GM19328 (cell line): ENCODE results near the gene KLHL25.
"Not testable (repeated sequence)": the region's sequence is repeated elsewhere in the genome, so short reads cannot be mapped to it uniquely, and the experiment has no call there.

ENCODE experiments used
- ATAC-seq: cut with Tn5 transposase; IDR thresholded peaks from one replicate; pipeline ENCODE4 v1.9.1; 2021; ENCODE audit warnings: mild to moderate bottlenecking, moderate library complexity; ENCODE audit not compliant: unreplicated experiment

Gene KLHL25

DNA sequence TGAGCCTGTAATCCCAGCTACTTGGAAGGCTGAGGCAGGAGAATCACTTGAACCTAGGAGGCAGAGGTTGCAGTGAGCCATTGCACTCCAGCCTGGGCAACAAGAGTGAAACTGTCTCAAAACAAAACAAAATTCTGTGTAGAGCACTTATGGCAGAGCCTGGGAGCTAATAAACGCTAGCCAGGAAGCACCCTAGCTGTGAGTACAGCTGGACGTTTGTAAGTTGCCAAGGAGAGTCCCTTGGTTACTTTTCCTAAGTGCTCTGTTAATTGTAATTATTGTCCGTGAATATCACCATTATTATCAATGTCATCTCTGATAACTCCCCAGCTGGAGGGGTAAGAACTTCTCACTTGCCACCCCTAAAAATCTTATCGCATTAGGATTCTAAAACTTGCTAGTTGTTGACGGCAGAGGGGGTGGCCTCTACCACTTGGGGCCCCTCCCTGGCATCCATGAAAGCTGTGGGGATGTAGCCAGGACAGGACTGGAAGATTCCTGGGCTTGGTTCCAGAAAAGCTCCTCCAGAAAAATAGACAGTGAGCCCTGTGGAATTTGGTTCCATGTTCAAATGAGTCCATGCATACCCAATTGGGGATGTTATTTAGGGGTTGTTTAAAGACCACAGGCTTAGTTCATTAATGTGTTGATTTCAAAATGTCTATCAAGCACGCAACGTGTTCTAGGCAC, 9.9 kb upstream of the KLHL25 start:
- no peak for ATAC-seq

DNA sequence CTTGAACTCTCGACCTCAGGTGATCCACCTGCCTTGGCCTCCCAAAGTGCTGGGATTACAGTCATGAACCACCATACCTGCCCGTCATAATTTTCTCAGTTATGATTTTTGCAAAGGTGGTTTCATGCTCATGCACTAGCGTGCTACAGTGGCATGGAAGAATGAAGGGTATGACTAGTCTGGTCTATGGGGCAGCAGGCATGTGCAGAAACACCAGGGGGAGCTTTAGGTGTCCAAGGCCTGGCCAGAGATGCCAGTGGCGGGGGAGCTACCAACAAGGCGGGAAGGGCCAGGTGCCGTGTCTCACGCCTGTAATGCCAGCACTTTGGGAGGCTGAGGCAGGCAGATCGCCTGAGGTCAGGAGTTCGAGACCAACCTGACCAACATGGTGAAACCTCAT, 7.9 kb upstream of the KLHL25 start:
- ATAC-seq, result not testable (repeated sequence)

DNA sequence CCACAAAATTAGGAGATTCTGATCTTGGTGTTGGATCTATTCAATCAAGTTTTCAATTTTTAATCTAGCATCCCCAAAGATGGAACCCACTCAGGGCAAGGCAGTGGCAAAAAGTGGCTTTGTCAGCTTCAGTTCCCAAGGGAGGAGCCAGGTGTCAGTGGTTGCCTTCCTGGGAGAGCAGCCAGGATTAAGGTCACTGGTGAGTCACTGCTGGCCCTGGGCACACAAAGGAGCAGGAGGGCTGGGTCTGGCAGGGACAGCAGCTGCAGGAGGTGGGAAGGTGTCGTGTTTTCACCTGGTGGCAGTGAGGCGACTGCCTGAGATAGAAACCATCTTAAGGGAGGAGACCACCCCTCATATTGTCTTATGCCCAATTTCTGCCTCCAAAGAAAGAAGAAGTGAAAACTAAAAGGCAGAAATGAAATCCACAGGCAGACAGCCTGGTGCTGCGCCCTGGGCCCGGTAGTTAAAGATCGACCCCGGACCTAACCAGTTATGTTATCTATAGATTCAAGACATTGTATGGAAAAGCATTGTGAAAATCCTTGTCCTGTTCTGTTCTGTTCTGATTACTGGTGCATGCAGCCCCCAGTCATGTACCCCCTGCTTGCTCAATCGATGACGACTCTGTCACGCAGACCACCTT, 5.9 kb upstream of the KLHL25 start:
- ATAC-seq, result no peak

DNA sequence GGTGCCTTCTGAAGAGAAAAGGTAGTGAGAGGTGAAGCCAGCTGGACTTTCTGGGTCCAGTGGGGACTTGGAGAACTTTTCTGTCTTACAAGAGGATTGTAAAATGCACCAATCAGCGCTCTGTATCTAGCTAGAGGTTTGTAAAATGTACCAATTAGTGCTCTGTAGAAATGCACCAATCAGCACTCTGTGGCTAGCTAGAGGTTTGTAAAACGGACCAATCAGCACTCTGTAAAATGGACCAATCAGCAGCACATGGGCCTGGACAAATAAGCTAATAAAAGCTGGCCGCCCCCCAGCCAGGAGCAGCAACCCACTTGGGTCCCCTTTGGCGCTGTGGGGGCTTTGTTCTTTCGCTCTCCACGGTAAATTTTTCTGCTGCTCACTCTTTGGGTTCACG, 1.6 kb upstream of the KLHL25 start:
- ATAC-seq, result not testable (repeated sequence)

DNA sequence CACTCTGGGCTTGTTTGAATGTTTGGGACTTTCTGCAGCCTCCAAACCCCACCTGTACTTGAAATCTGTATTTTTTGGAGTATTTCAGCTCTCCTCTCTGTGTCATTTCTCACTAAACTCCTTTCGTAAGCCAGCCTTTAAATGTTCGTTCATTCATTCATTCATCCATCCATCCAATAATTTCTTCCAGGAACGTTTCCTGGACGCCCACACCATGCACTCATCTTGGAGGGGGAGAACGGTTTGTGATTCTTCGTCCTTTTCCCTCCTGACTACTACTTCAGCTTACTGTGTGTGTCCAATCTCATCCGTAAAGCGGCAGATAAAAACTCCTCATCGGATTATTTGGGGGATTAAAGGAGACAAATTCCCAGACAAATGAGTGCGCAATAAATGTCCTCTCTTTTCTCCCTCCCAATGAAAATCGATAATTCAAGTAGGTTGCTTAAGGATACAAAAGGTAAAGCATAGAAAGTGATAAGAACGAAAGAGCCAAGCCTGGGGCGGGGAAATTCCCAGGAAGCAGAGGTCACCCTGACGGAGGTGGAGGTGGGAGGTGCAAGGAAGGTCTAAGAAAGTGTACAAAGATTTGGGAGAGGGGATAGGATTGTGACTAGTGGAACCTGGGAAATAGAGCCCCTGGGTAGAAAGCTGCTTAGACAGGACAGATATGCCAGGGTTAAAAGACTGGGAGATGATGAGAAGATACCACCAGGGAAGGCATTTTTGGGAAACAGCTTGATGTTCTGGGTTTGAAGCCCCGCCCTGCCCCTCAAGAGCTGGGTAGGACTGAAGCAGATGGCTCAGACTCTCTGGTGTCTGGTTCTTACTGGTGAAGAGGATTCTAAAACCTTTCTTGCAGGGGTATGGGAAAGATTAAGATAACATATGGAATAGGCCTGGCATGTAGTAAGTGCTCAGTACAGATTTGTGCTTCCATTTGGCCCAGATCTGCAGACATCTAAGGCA, 896 bp upstream of the KLHL25 start:
- no peak for ATAC-seq

DNA sequence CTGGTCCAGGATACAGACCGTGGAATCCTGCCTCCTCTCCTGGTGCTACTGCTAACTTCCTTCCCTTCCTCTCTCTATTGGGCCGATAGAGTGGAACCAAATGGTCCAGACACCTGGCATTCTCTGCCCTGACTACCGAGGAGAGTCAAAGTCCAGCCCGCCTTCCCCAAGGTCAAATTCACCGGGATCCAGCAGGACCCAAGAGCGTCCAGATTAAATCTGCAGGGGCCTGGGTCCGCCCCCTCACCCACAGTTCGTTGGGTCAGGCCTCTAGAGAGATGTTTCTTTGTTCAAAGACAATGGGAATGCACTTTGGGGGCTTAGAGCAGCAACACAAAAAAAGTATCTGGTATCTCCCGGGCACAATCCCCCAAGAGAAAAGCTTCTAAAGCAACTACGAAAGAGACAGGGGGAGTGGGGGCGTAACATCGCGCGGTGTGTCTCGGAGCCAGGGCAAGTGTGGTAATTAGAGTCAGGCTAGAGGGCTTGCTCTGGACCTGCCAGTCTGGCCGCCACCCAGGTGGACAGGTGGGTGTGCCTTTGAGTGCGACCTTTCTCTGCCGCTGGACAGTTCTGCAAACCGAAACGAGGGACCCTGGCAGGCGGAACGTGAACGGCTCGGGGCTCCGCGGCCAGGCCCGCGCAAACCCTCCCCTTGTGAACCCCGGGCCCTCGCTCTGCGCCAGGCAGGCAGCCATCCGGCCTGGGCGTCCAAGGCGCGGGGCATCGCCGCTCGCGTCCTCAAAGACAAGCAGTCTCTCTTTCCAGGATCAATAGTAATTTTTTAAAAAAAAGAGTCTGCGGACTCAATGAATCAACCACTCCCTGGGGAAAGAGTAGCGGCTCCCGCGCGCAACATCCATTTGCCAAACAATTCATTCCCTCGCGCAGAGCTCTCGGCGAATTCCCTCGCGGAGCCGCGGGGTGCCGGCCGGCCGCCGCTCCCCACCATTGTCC, 806 bp downstream of the KLHL25 start:
- ATAC-seq, result peak; percentile 37

DNA sequence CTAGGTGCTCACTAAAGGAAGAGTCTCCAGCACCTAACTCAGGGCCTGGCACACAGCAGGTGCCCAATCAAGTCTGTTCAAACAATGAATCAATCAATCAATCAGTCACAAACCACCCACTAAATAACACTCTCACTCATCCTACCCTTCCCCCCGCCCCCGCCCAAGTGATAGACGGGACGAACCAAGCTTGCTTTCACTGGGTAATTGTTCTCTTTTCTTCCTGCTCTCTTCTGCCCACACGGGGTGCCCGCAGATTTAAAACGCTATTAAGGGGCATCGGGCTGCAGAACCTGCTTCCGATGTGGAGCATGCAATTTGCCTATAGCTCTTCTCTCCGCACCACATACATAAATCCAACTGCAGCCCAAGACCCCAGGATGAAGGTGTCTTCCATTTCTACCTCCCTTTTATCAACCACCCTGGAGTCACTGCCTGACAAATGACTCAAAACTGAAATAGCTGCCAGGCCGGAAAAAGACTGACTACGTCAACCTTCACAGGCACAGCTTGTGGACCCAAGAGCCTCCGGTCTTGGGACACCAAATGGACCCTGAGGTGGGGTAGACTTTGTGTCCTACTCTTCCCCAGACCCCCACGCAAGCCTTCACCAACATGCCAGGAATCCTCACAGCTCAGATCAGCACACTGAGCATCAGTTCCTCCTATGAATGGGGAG, 1.7 kb downstream of the KLHL25 start:
- ATAC-seq, result no peak

DNA sequence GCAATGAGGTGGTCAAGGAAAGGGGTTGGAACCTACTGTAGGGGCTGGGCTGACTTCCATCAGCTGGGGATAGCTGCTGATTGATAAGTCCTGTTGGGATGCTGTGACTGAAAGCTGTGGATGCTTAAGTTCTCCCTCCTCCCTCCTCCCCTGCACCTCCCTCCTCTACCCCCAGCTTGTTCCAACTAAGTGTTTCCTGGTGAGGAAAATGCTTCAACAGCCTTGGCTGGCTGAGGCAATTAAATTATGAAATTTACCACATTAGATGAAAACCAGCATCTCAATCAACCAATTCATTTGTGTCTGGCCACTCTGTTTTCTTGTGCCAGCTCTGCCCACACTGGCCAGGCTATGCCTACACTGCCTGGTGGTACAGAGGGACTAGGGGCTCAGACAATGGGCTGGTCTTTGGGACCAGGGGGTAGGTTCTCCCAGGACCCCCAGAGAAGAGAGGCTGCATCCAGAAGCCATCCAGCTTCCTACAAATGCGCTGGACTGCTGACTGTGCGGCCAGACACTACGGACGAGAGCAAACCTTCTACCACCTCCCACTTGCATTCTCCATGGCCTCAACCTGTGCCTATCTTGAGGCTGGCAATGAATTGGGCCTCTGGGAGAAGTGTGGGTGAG, 2.5 kb downstream of the KLHL25 start:
- ATAC-seq, result no peak

DNA sequence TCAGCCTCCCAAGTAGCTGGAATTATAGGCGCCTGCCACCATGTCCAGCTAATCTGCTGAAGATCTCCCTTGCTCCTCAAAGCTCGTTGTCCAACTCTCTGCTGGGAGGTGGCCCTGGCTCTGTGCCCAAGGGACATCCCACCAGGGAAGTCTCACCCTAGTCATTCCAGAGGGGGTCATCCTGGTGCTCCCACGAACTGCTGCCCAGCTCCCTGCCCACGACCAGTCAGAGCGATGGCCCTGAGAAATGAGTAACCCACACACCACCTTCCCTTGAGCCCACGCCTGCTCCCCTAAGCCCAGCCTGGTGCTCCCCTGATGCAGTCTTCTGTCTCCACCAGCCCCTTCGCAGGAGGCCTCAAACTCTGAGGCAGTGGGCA, 5.2 kb downstream of the KLHL25 start:
- ATAC-seq, result no peak

DNA sequence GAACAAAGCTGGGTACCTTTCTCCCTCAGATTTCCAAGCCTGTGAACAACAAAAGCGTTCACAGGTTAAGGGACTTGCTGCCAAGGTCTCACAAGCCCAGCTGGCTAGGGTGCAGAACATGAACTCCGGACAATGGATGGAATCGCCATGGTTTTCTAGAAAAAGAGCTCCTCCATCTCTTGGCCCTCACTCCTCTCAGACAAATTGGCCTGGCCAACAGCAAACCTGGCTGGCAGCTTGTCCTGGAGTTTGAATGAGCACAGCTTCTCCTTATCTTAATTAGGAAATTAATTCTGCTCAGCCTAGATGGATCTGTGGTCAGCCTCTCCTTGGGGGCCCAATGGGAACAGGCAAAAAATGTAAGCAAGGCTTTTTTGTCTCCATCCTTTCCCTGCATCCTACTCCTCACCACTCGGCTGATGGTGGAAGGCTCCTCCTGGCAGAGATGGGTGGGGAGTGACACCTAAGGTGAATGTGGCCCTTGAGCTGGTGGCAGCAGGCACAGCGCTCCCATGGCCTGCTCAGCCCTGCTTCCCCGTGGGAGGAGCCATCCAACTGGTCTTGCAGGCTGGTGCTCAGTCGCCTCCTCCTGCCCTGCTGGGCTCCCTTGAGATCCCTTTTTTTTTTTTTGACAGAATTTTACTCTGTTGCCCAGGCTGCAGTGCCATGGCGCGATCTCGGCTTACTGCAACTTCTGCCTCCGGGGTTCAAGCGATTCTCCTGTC, 5.8 kb downstream of the KLHL25 start:
- no peak for ATAC-seq

DNA sequence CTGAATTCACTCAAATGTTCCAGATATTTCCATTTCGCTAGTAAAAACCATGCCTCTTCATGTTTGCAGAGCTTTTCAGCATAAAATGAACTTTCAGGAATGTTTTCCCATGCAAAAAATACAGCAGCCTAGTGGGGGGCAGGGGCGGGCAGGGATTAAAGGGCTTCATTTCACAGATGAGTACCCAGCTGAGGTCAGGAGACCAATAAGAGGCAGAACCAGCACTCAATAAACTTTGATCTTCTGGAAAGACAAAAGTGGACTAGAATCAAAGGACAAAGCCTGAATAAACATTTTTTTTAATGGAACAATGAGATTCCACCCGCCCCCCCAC, 8.0 kb downstream of the KLHL25 start:
- ATAC-seq, result no peak

DNA sequence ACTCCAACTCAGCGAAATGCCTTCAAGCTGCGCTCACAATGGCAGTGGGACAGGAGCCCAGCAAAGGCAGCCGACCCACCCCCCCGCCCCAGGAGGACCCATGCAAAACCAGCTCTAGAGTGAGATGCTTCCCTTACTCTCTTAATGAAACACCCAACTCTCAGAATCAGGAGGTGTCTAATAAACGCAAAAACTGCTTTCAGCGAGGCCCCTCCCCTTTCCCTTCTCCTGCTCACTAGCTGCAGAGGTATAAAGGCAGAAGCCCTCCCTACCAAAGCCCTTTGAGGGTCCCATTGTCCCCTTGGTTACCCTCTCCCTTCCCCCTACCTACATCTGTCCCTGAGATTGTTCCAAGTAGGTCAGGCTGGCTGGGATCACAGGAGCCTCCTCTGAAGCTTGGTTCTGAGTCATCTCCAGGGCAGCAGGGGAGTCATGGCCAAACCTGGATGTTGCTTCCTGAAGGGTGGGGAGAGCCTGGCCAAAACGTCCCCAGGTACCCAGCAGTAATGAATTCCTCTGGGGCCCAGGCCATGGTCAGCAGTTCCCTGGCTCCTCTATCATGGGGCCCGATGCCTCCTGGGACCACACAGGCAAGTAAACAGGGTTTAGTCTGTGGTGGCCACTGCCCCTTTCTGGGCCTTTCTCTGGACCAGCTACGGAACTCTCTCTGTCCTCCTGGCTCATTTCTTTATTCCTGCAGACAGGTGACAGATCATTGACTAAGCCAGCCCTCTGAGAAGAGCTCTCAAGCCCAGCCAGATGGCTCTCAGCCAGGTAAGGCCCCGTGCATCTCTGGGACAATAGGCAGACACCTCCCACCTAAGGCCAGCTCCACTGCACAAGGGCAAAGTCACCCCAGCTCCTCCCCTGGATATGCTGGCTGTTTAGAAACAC, 8.6 kb downstream of the KLHL25 start:
- no peak for ATAC-seq

DNA sequence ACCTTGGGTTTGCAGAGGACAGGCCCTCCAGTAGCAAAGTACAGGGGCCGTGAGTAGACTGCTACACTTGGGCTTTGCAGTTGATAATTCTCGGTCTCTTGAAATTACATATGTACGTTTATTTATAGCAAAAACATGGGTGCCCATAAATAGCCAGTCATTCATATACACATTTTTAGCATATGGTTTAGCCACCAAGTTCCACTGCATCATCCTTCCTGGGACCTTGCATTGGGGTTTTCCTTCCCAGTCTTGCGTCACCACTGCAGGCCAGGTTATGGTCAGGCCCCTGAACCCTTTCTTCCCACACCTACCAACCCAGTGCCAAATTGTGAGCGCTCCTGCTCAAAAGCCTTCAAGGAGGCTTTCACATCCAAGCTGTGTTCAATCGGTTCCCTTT, 12.7 kb downstream of the KLHL25 start:
- no peak for ATAC-seq

DNA sequence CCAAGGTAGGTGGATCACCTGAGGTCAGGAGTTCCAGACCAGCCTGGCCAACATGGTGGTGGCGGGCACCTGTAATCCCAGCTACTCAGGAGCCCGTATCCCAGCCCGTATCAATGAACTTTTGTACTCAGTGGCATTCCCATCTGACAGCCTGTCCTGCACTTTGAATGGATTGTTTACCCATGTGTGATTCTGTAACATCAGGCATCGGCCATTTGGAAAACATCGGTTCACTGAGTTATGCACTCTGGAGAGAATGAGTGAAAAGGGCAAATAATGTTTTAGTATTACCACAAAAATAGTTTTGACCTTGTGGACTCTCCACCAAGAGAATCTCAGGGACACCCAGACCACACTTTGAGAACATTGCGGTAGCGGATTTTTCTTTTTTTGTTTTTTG, 13.6 kb downstream of the KLHL25 start:
- ATAC-seq, result no peak

DNA sequence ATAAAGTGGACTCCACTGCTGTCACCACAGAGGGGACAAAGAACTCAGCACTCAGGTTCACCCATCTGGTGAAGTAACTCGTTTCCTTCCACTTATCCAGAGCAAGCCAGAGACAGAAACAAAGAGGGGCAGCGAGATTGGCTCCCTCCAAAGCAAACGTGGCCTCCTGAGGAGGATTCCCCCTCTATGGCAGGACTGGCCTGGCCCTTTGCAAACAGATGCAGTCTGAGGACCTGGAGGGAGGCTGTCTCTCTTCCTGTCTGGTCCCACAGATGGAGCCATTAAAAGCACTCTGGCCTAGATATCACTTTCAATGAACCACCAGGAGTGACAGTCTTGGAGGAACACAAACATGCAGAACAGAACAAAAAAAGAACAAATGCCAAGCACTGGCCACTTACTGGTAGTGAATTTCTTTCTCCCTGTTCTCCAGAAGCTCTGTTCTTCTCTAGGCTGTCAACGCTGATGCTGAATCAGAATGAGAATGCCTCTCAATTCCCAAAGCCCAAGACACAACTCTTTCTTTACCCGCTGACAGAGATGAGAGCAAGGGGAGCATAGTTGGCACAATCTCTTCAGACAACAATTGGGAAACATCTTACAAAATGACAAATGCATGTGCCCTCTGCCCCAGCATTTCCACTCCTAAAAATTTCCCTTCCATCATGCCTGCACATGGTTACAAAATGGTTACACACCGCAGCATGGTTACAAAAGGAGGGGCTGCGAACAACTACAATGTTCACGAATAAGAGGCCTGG, 14.3 kb downstream of the KLHL25 start:
- ATAC-seq, result no peak

DNA sequence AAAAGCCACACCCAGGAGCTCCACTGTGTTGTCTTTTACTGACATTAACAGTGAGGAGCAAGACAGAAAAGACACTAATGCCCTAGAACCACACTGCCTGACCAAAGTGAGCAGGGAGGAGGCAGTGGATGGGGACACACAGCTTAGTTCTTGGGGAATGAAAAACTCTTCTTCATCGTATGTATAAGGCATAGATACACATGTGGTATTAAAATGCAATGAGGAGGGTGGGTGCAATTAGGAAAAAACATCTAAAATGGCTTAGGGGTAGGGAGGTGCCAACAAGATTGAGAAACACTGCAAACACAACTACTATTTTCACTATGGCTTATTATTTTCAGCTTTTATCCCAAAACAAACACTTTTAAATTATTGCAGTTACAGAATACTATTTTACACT, 15.5 kb downstream of the KLHL25 start:
- no peak for ATAC-seq

DNA sequence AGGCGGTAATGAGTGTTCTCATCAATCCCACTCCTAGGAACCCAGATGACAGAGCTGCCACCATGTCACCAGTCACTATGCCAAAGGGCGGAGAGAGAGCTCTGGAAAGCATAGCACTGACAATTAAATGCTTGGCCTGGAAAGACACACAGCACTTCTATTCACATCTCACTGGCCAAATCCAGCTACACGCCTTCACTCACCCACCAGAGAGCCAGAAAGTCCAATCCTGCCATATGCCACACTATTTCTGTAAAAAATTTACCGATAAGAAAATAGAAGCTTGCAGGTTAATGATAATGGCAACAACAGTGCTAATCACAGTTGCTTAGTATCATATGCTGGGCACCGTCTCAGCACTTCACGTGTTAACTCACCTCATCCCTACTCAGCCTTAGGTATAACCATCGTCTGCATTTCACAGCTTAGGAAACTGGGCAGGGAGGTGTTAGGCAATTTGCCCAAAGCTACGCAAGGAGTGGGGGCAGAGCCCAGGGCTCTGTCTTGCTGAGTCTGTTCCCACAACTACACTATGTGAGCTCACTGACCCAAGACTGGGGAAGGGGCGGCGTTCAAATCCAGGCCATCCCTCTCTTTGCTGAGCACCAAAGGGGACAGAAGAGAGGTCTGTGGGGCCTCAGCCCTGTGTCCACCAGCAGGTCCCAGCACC, 16.5 kb downstream of the KLHL25 start:
- no peak for ATAC-seq
